SK-N-SH (cell line): ENCODE measurements around the gene TPRX1. TPM values are rescaled to one million over a fixed set of nuclear protein-coding genes. Genes with fewer than 3 reads are reported as not detected.

Source experiments
- CTCF ChIA-PET: fragments of 300-600, 350-600 bp; formaldehyde crosslinking; extraction: SDS; loops from one replicate; lab custom pipeline; 2021; lab: Yijun Ruan, JAX
- POLR2A ChIA-PET: fragments of 350-600 bp; sonication (Branson Sonifier 250); formaldehyde crosslinking; extraction: SDS; loops from one replicate; lab custom pipeline; 2020; ENCODE audit warnings: antibody characterized with exemption, inconsistent platforms; lab: Yijun Ruan, JAX
- DNase-seq: peaks from one replicate; pipeline ENCODE4 v3.0.0; 2012
- H2AFZ ChIP-seq: fragments of 200-600 bp; sonication (generic); 2 replicates; pipeline ENCODE4 v1.8.1; 2016; ENCODE audit warnings: antibody characterized with exemption, mild to moderate bottlenecking, low read depth
- H3F3A ChIP-seq: fragments of 200-600 bp; sonication (generic); replicated peaks from 2 replicates; pipeline ENCODE3; 2016; ENCODE audit warnings: antibody characterized with exemption, mild to moderate bottlenecking; ENCODE audit not compliant: insufficient read depth
- H3K27ac ChIP-seq, 2 experiments: fragments of 200-500 bp in 1 of 2; fragments of 200-600 bp in 1 of 2; sonication (Bioruptor generic) in 1 of 2; sonication (generic), shearing (Covaris generic) in 1 of 2; 2 replicates each; pipeline versions ENCODE4 v1.5.1 to v1.6.1; 2014 to 2016; ENCODE audit warnings: low read depth in 2 of 2, inconsistent platforms in 1 of 2, low read length in 1 of 2, mild to moderate bottlenecking in 1 of 2, mixed read lengths in 1 of 2
- H3K27me3 ChIP-seq: fragments of 200-600 bp; sonication (generic), shearing (Covaris generic); 2 replicates; pipeline ENCODE4 v1.6.1; 2016; ENCODE audit warnings: mixed run types; ENCODE audit not compliant: insufficient read depth
- H3K36me3 ChIP-seq, 2 experiments: fragments of 200-500 bp in 1 of 2; fragments of 200-600 bp in 1 of 2; sonication (Bioruptor generic) in 1 of 2; sonication (generic) in 1 of 2; replicated peaks in 1 of 2; 2 replicates each; pipeline versions ENCODE3 to v1.5.1; 2014 to 2016; ENCODE audit warnings: low read length in 1 of 2, mild to moderate bottlenecking in 1 of 2; ENCODE audit not compliant: insufficient read depth in 2 of 2, control insufficient read depth in 1 of 2
- H3K4me1 ChIP-seq, 2 experiments: fragments of 200-500 bp in 1 of 2; fragments of 200-600 bp in 1 of 2; sonication (Bioruptor generic) in 1 of 2; sonication (generic), shearing (Covaris generic) in 1 of 2; 2 replicates each; pipeline versions ENCODE4 v1.5.1 to v1.6.1; 2014 to 2016; ENCODE audit warnings: low read depth in 1 of 2, low read length in 1 of 2, mixed run types in 1 of 2; ENCODE audit not compliant: insufficient read depth in 2 of 2, control insufficient read depth in 1 of 2
- H3K4me2 ChIP-seq: fragments of 200-600 bp; sonication (generic), shearing (Covaris generic); 2 replicates; pipeline ENCODE4 v1.6.1; 2017; ENCODE audit warnings: mixed run types
- H3K4me3 ChIP-seq, 2 experiments: fragments of 200-500 bp in 1 of 2; fragments of 200-600 bp in 1 of 2; sonication (Bioruptor generic) in 1 of 2; sonication (generic), shearing (Covaris generic) in 1 of 2; 2 replicates each; pipeline versions ENCODE4 v1.5.1 to v1.8.1; 2014 to 2016; ENCODE audit warnings: low read depth in 2 of 2, inconsistent platforms in 1 of 2, low read length in 1 of 2, mild to moderate bottlenecking in 1 of 2, mixed read lengths in 1 of 2, moderate library complexity in 1 of 2
- H3K79me2 ChIP-seq: fragments of 200-600 bp; sonication (generic); 2 replicates; pipeline ENCODE4 v1.8.1; 2017; ENCODE audit warnings: mild to moderate bottlenecking; ENCODE audit not compliant: insufficient read depth
- H3K9ac ChIP-seq: fragments of 200-600 bp; sonication (generic); 2 replicates; pipeline ENCODE4 v1.6.1; 2017; ENCODE audit warnings: mixed run types
- H3K9me2 ChIP-seq: fragments of 200-600 bp; sonication (generic); 2 replicates; pipeline ENCODE4 v1.6.1; 2017; ENCODE audit warnings: mixed run types
- H3K9me3 ChIP-seq: fragments of 200-600 bp; sonication (generic); 2 replicates; pipeline ENCODE4 v1.6.1; 2017; ENCODE audit warnings: mixed run types, mild to moderate bottlenecking, moderate library complexity
- H4K20me1 ChIP-seq: fragments of 200-600 bp; sonication (generic); 2 replicates; pipeline ENCODE4 v1.6.1; 2017; ENCODE audit warnings: mild to moderate bottlenecking, mixed run types; ENCODE audit not compliant: insufficient read depth
- CTCF ChIP-seq: fragments of 200-600 bp; sonication (generic); IDR thresholded peaks from 2 replicates; pipeline ENCODE4 v1.6.1; 2017; ENCODE audit warnings: antibody characterized with exemption, mild to moderate bottlenecking, moderate library complexity
- EP300 ChIP-seq, 2 experiments: IDR thresholded peaks; 2 replicates each; pipeline versions ENCODE4 v1.4.0 to v1.6.1; 2012; ENCODE audit warnings: borderline replicate concordance in 1 of 2, low read depth in 1 of 2, low read length in 1 of 2
- FOXJ3 ChIP-seq: sonication (generic); formaldehyde crosslinking; IDR thresholded peaks from 2 replicates; pipeline ENCODE4 v1.5.1; 2020; ENCODE audit warnings: mild to moderate bottlenecking, missing genetic modification reagents
- FOXM1 ChIP-seq: IDR thresholded peaks from 2 replicates; pipeline ENCODE4 v1.4.0; 2012; ENCODE audit warnings: low read depth, mild to moderate bottlenecking
- IRF3 ChIP-seq: fragments of 150-350 bp; IDR thresholded peaks from 2 replicates; pipeline ENCODE4 v1.6.1; 2016; ENCODE audit warnings: mild to moderate bottlenecking, low read depth, low read length
- MAX ChIP-seq: IDR thresholded peaks from 2 replicates; pipeline ENCODE4 v1.4.0; 2012; ENCODE audit warnings: low read depth
- MEF2A ChIP-seq: IDR thresholded peaks from 2 replicates; pipeline ENCODE4 v1.4.0; 2012; ENCODE audit warnings: low read depth, borderline replicate concordance
- NFIC ChIP-seq: IDR thresholded peaks from 2 replicates; pipeline ENCODE4 v1.4.0; 2012; ENCODE audit warnings: borderline replicate concordance
- PBX3 ChIP-seq: IDR thresholded peaks from 2 replicates; pipeline ENCODE4; 2012
- POLR2AphosphoS5 ChIP-seq: IDR thresholded peaks from 2 replicates; pipeline ENCODE4 v1.6.1; 2012; ENCODE audit warnings: low read depth, low read length
- RAD21 ChIP-seq: IDR thresholded peaks from 2 replicates; pipeline ENCODE4 v1.6.1; 2012; ENCODE audit warnings: mild to moderate bottlenecking, low read length
- RCOR1 ChIP-seq: fragments of 150-350 bp; IDR thresholded peaks from 2 replicates; pipeline ENCODE4 v1.6.1; 2017; ENCODE audit warnings: antibody characterized with exemption, low read length
- SMC3 ChIP-seq: IDR thresholded peaks from 2 replicates; pipeline ENCODE4 v1.6.1; 2012; ENCODE audit warnings: low read depth, low read length, improper control_type of control experiment
- TAF1 ChIP-seq: IDR thresholded peaks from 2 replicates; pipeline ENCODE4 v1.6.1; 2012; ENCODE audit warnings: low read depth, mild to moderate bottlenecking, low read length, moderate library complexity, borderline replicate concordance
- TCF12 ChIP-seq: IDR thresholded peaks from 2 replicates; pipeline ENCODE4 v1.4.0; 2012
- WGBS: methylation state at CpG from one replicate; pipeline ENCODE4 v1.1.6; 2017; ENCODE audit warnings: low lambda C conversion rate; 5-methylcytosine and 5-hydroxymethylcytosine counted together
- polyA plus RNA-seq, 3 experiments: library from polyadenylated mRNA; depleted of rRNA; stranded (reverse); fragments of >200 nt; gene quantifications; 2 replicates each; pipeline ENCODE4 v1.2.3, GENCODE V29; 2012

Gene TPRX1
- polyA plus RNA-seq, 1 of the 3 experiments (the other 2 are of a cell fraction) = not detected

- CTCF ChIA-PET = interaction anchor here (7.1 kb wide), 1 partner anchor 103 kb away, joined by 89 read pairs; no protein-coding TSS in a partner anchor
- WGBS = 88% methylated on average over 18 of the region's 18 CpGs
These were observed 41.6 kb downstream of the TPRX1 start for GRCh38 chr19:47762615-47763308.

GRCh38 chr19:47762151-47762550, 42.2 kb downstream of the TPRX1 start:
- Histone ChIP-seq H3K9ac (no peak overlapping the region), H3K79me2 (no peaks in the 10 kb centered on the region), H3K27me3 (no peaks in the 10 kb centered on the region), H3F3A (peaks cover 17% of the 10 kb centered on the region), H3K4me3 (no peak overlapping the region), H3K36me3 (peaks cover 12 to 14% of the 10 kb centered on the region in 2 experiments), H2AFZ (no peak overlapping the region), H4K20me1 (peaks cover 3% of the 10 kb centered on the region; the same call in 1 of the 2 replicates), H3K9me3 (no peaks in the 10 kb centered on the region), H3K4me2 (no peak overlapping the region), H3K27ac (no peak overlapping the region), H3K9me2 (no peaks in the 10 kb centered on the region), H3K4me1 (no peaks in the 10 kb centered on the region)
- CTCF ChIA-PET = interaction anchor here (0.6 kb wide), 1 partner anchor 392 kb away, joined by 3 read pairs; no protein-coding TSS in a partner anchor
- TF ChIP-seq EP300 (IDR thresholded peaks at IDR 0.05; ENCODE audit: borderline replicate concordance in 1 of 2, low read depth in 1 of 2, low read length in 1 of 2) = no peak
- TF ChIP-seq TCF12 = no peak
- no peak for TF ChIP-seq MEF2A
- no peak for TF ChIP-seq CTCF
- TF ChIP-seq MAX = no peak
- no peak for TF ChIP-seq SMC3
- TF ChIP-seq FOXM1 = no peak
- TF ChIP-seq TAF1 = no peak
- no peak for TF ChIP-seq RAD21
- no peak for TF ChIP-seq IRF3
- TF ChIP-seq POLR2AphosphoS5 = no peak
- WGBS = 69% methylated on average over 3 of the region's 3 CpGs
- POLR2A ChIA-PET = no interaction called here
- DNase-seq = no peak

More at GRCh38 chr19:47762615-47763308, 41.6 kb downstream of the TPRX1 start:
- TF ChIP-seq POLR2AphosphoS5 (no peak), FOXJ3 (no peak), RCOR1 (no peak), PBX3 (no peak), NFIC (no peak), TCF12 (no peak)
- H3F3A ChIP-seq = peaks cover 17% of the 10 kb centered on the region
- no peak overlapping the region for H3K9ac ChIP-seq
- no peaks in the 10 kb centered on the region for H3K9me3 ChIP-seq
- no peak for DNase-seq
- H3K9me2 ChIP-seq = no peaks in the 10 kb centered on the region
- H3K4me3 ChIP-seq = no peak overlapping the region
- peaks cover 9 to 11% of the 10 kb centered on the region in 2 experiments for H3K36me3 ChIP-seq
- no peak overlapping the region for H3K27ac ChIP-seq
- peaks cover 3% of the 10 kb centered on the region; the same call in 1 of the 2 replicates for H4K20me1 ChIP-seq
- POLR2A ChIA-PET = no interaction called here
- no peaks in the 10 kb centered on the region for H3K4me1 ChIP-seq
- no peak overlapping the region for H3K4me2 ChIP-seq
- no peak overlapping the region for H2AFZ ChIP-seq
- H3K79me2 ChIP-seq = no peaks in the 10 kb centered on the region
- H3K27me3 ChIP-seq = no peaks in the 10 kb centered on the region
